GM23338 (cell line): ENCODE measurements around the gene OXER1. TPM values are rescaled to one million over a fixed set of nuclear protein-coding genes. Genes with fewer than 3 reads are reported as not detected.

Experiments
- ATAC-seq: fragments of 200-7000 bp; cut with Tn5 transposase; 3 replicates; pipeline ENCODE4 v1.9.1; 2020
- DNase-seq: peaks from one replicate; pipeline ENCODE4 v3.0.0-alpha.2; 2015; ENCODE audit warnings: low spot score
- H2AFZ ChIP-seq: fragments of 200-600 bp; sonication (generic); 2 replicates; pipeline ENCODE4 v1.8.0; 2016; ENCODE audit warnings: antibody characterized with exemption, mild to moderate bottlenecking, moderate library complexity
- H3F3A ChIP-seq: fragments of 200-600 bp; sonication (generic); replicated peaks from 2 replicates; pipeline ENCODE4 v1.8.0; 2017; ENCODE audit warnings: antibody characterized with exemption, mixed run types, low read depth
- H3K27ac ChIP-seq: fragments of 200-600 bp; sonication (generic); 2 replicates; pipeline ENCODE4 v1.6.1; 2016; ENCODE audit warnings: low read depth
- H3K27me3 ChIP-seq: fragments of 200-600 bp; sonication (generic); 2 replicates; pipeline ENCODE4 v1.8.0; 2016; ENCODE audit warnings: mild to moderate bottlenecking, mixed run types, moderate library complexity; ENCODE audit not compliant: insufficient read depth
- H3K36me3 ChIP-seq: fragments of 200-600 bp; sonication (generic); 2 replicates; pipeline ENCODE4 v1.8.0; 2016; ENCODE audit warnings: mild to moderate bottlenecking; ENCODE audit not compliant: insufficient read depth
- H3K4me1 ChIP-seq: fragments of 200-600 bp; sonication (generic); 2 replicates; pipeline ENCODE4 v1.8.0; 2016; ENCODE audit warnings: mild to moderate bottlenecking, moderate library complexity; ENCODE audit not compliant: insufficient read depth
- H3K4me2 ChIP-seq: fragments of 200-600 bp; sonication (generic); 2 replicates; pipeline ENCODE4 v1.7.1; 2017; ENCODE audit warnings: mixed run types
- H3K4me3 ChIP-seq: fragments of 200-600 bp; sonication (generic); 2 replicates; pipeline ENCODE4 v1.6.1; 2016; ENCODE audit warnings: mixed run types
- H3K79me2 ChIP-seq: fragments of 200-600 bp; sonication (generic); replicated peaks from 2 replicates; pipeline ENCODE4 v1.8.0; 2017; ENCODE audit warnings: mild to moderate bottlenecking; ENCODE audit not compliant: insufficient read depth
- H3K9me2 ChIP-seq: fragments of 200-600 bp; sonication (generic); 2 replicates; pipeline ENCODE4 v1.8.0; 2017; ENCODE audit not compliant: insufficient read depth
- H4K20me1 ChIP-seq: fragments of 200-600 bp; sonication (generic); replicated peaks from 2 replicates; pipeline ENCODE4 v1.8.0; 2017; ENCODE audit warnings: mild to moderate bottlenecking; ENCODE audit not compliant: insufficient read depth
- H3K27ac Mint-ChIP-seq: 2 replicates; pipeline ENCODE4 v1.8.0; 2020; ENCODE audit warnings: inconsistent platforms, mild to moderate bottlenecking, moderate library complexity, mixed read lengths
- H3K27me3 Mint-ChIP-seq: 3 replicates; pipeline ENCODE4 v1.8.0; 2022; ENCODE audit warnings: low read depth, mild to moderate bottlenecking, moderate library complexity, mixed read lengths, inconsistent platforms; ENCODE audit not compliant: insufficient read depth, poor library complexity
- H3K36me3 Mint-ChIP-seq: 3 replicates; pipeline ENCODE4 v1.8.0; 2021; ENCODE audit warnings: low read depth, mild to moderate bottlenecking, inconsistent platforms, moderate library complexity, mixed read lengths
- H3K4me1 Mint-ChIP-seq: 3 replicates; pipeline ENCODE4 v1.8.0; 2020; ENCODE audit warnings: mild to moderate bottlenecking, inconsistent platforms, mixed read lengths
- H3K4me3 Mint-ChIP-seq: 3 replicates; pipeline ENCODE4 v1.8.0; 2021; ENCODE audit warnings: moderate library complexity, mild to moderate bottlenecking, inconsistent platforms, mixed read lengths
- H3K9me3 Mint-ChIP-seq: 3 replicates; pipeline ENCODE4 v1.8.0; 2020; ENCODE audit warnings: moderate library complexity, mild to moderate bottlenecking, inconsistent platforms, mixed read lengths
- CREB1 ChIP-seq: fragments of 250-450 bp; sonication (Bioruptor Pico); IDR thresholded peaks from 2 replicates; pipeline ENCODE4 v1.5.0; 2020; ENCODE audit warnings: low read depth, mild to moderate bottlenecking, moderate library complexity
- CTCF ChIP-seq, 2 experiments: fragments of 200-600 bp in 1 of 2; sonication (generic) in 1 of 2; conservative IDR thresholded peaks; 2 replicates each; pipeline versions ENCODE4 v1.5.1 to v1.6.1; 2016 to 2017; ENCODE audit warnings: antibody characterized with exemption in 2 of 2, low read depth in 2 of 2, mild to moderate bottlenecking in 2 of 2, moderate library complexity in 1 of 2
- EZH2 ChIP-seq: fragments of 200-600 bp; sonication (generic); IDR thresholded peaks from one replicate; pipeline ENCODE4 v1.8.0; 2017; ENCODE audit warnings: antibody characterized with exemption, mild to moderate bottlenecking, low read depth; ENCODE audit not compliant: unreplicated experiment
- EZH2phosphoT487 ChIP-seq: fragments of 200-600 bp; sonication (generic); IDR thresholded peaks from one replicate; pipeline ENCODE4 v1.8.1; 2018; ENCODE audit warnings: antibody characterized with exemption; ENCODE audit not compliant: unreplicated experiment
- JUNB ChIP-seq: IDR thresholded peaks from one replicate; pipeline ENCODE4 v1.6.1; 2016; ENCODE audit warnings: antibody characterized with exemption; ENCODE audit not compliant: unreplicated experiment
- NANOG ChIP-seq: IDR thresholded peaks from 2 replicates; pipeline ENCODE4 v1.6.1; 2016; ENCODE audit warnings: antibody characterized with exemption, borderline replicate concordance
- POLR2AphosphoS5 ChIP-seq: IDR thresholded peaks from 2 replicates; pipeline ENCODE4 v1.6.1; 2016; ENCODE audit warnings: antibody characterized with exemption, low read depth
- REST ChIP-seq: IDR thresholded peaks from one replicate; pipeline ENCODE4 v1.6.1; 2018; ENCODE audit warnings: antibody characterized with exemption; ENCODE audit not compliant: unreplicated experiment
- STAT1 ChIP-seq: IDR thresholded peaks from one replicate; pipeline ENCODE4 v1.6.1; 2016; ENCODE audit warnings: antibody characterized with exemption; ENCODE audit not compliant: unreplicated experiment
- ZNF114 ChIP-seq: fragments of 250-450 bp; sonication (Bioruptor Pico); IDR thresholded peaks from 2 replicates; pipeline ENCODE4 v1.5.0; 2020; ENCODE audit warnings: mild to moderate bottlenecking, moderate library complexity
- ZNF462 ChIP-seq: fragments of 250-450 bp; sonication (Bioruptor Pico); IDR thresholded peaks from 2 replicates; pipeline ENCODE4 v1.5.0; 2020; ENCODE audit warnings: mild to moderate bottlenecking, moderate library complexity
- polyA plus RNA-seq: library from polyadenylated mRNA; unstranded; fragments of >200 nt; fragmentation: Nextera tagmentation; extraction: Ambion mirVana; gene quantifications from 2 replicates; pipeline ENCODE4 v1.2.1, GENCODE V29; 2016
- total RNA-seq: library from RNA; depleted of rRNA; stranded (reverse); fragments of >200 nt; shearing (Covaris generic); gene quantifications from 2 replicates; pipeline ENCODE4 v1.2.3, GENCODE V29; 2014

The OXER1 gene
- total and polyA plus RNA-seq, 2 experiments from 2014 or later: 0.69 to 1.5 TPM

GRCh38 chr2:42800981-42801380 lies 37.0 kb upstream of the OXER1 start:
- peaks cover 5% of the 10 kb centered on the region for H3K4me1 Mint-ChIP-seq
- no peaks in the 10 kb centered on the region for H3K9me3 Mint-ChIP-seq
- no peaks in the 10 kb centered on the region for H3K79me2 ChIP-seq
- ATAC-seq (no peak), DNase-seq (no peak)
- no peak overlapping the region for H3K4me3 ChIP-seq
- H3K27ac Mint-ChIP-seq: no peak overlapping the region
- H3K36me3 ChIP-seq: no peaks in the 10 kb centered on the region
- H3F3A ChIP-seq: no peaks in the 10 kb centered on the region
- H3K9me2 ChIP-seq: no peaks in the 10 kb centered on the region
- no peak overlapping the region for H2AFZ ChIP-seq
- no peak overlapping the region for H3K27ac ChIP-seq
- H3K4me3 Mint-ChIP-seq: no peak overlapping the region
- no peak overlapping the region for H3K4me2 ChIP-seq
- no peaks in the 10 kb centered on the region for H3K27me3 ChIP-seq
- H4K20me1 ChIP-seq: no peaks in the 10 kb centered on the region
- H3K36me3 Mint-ChIP-seq: no peaks in the 10 kb centered on the region; the same call in 2 of the 3 replicates
- H3K27me3 Mint-ChIP-seq: peaks cover 1% of the 10 kb centered on the region
- peaks cover 5% of the 10 kb centered on the region; the same call in 1 of the 2 replicates for H3K4me1 ChIP-seq
- TF ChIP-seq EZH2phosphoT487 (no peak), ZNF462 (CRISPR knock-in tag) (no peak), POLR2AphosphoS5 (no peak)

GRCh38 chr2:42800461-42800962 lies 36.6 kb upstream of the OXER1 start:
- peaks cover 9% of the 10 kb centered on the region for H3K4me1 Mint-ChIP-seq
- no peak for TF ChIP-seq REST
- TF ChIP-seq STAT1: no peak
- TF ChIP-seq JUNB: no peak
- TF ChIP-seq NANOG: no peak
- TF ChIP-seq CREB1 (CRISPR knock-in tag): no peak
- no peak for TF ChIP-seq CTCF (conservative IDR thresholded peaks at IDR 0.05; ENCODE audit: low read depth in 2 of 2)
- TF ChIP-seq ZNF114 (CRISPR knock-in tag): no peak
- no peak for TF ChIP-seq EZH2

More at GRCh38 chr2:42800461-42800962, 36.6 kb upstream of the OXER1 start:
- H3K27ac Mint-ChIP-seq: no peak overlapping the region
- H2AFZ ChIP-seq: no peak overlapping the region
- no peak overlapping the region for H3K27ac ChIP-seq
- no peaks in the 10 kb centered on the region for H3F3A ChIP-seq
- DNase-seq: no peak
- H3K9me2 ChIP-seq: no peaks in the 10 kb centered on the region
- no peak for ATAC-seq
- no peak overlapping the region for H3K4me2 ChIP-seq
- no peaks in the 10 kb centered on the region; the same call in 2 of the 3 replicates for H3K36me3 Mint-ChIP-seq
- H3K36me3 ChIP-seq: no peaks in the 10 kb centered on the region
- no peak overlapping the region for H3K4me3 ChIP-seq
- H4K20me1 ChIP-seq: no peaks in the 10 kb centered on the region
- H3K27me3 ChIP-seq: no peaks in the 10 kb centered on the region
- peaks cover 1% of the 10 kb centered on the region for H3K27me3 Mint-ChIP-seq
- H3K4me3 Mint-ChIP-seq: no peak overlapping the region
- no peaks in the 10 kb centered on the region for H3K79me2 ChIP-seq
- H3K9me3 Mint-ChIP-seq: no peaks in the 10 kb centered on the region
- H3K4me1 ChIP-seq: peaks cover 5% of the 10 kb centered on the region; the same call in 1 of the 2 replicates
